CD8-positive, alpha-beta memory T cell (primary cell): ENCODE data around the gene UTP11. TPM values are rescaled to one million over a fixed set of nuclear protein-coding genes. Genes with fewer than 3 reads are reported as not detected.

Source experiments
- polyA plus RNA-seq: library from polyadenylated mRNA; unstranded; fragments of 300-500 nt; fragmentation: Illumina TruSeq; gene quantifications from one replicate; pipeline ENCODE4 v1.2.3, GENCODE V29; 2021
- total RNA-seq, 2 experiments: library from RNA; stranded (reverse); gene quantifications; one replicate each; pipeline ENCODE4 v1.2.3, GENCODE V29; 2021

UTP11 gene
- total and polyA plus RNA-seq, 3 experiments from 2014 or later, result 22.4 to 73.6 (median 73.5) TPM

Other genes starting within 250 kb of the UTP11 start
- under 1 TPM in 1 of 2 experiments, not detected in 1; 0.04 TPM for gene EPHA10, start 247.6 kb upstream of the UTP11 start, total RNA-seq
- gene EPHA10, start 247.6 kb upstream of the UTP11 start, polyA plus RNA-seq, result not detected
- 1 to 10 TPM; 8.0 to 9.0 TPM for gene MANEAL, start 218.9 kb upstream of the UTP11 start, total RNA-seq
- gene MANEAL, start 218.9 kb upstream of the UTP11 start, polyA plus RNA-seq, result 4.0 TPM
- 10 to 100 TPM; 37.7 to 39.5 TPM for gene C1orf122, start 204.9 kb upstream of the UTP11 start, total RNA-seq
- gene C1orf122, start 204.9 kb upstream of the UTP11 start, polyA plus RNA-seq, result 29.4 TPM
- 10 to 100 TPM; 72.4 to 80.8 TPM for gene YRDC, start 204.5 kb upstream of the UTP11 start, total RNA-seq
- 28.7 TPM for gene YRDC, start 204.5 kb upstream of the UTP11 start, polyA plus RNA-seq
- gene MTF1, start 153.1 kb upstream of the UTP11 start, total RNA-seq, result 10 to 100 TPM; 38.0 to 39.1 TPM
- 21.3 TPM for gene MTF1, start 153.1 kb upstream of the UTP11 start, polyA plus RNA-seq
- gene INPP5B, start 65.7 kb upstream of the UTP11 start, total RNA-seq, result 10 to 100 TPM; 24.1 to 25.1 TPM
- gene INPP5B, start 65.7 kb upstream of the UTP11 start, polyA plus RNA-seq, result 22.9 TPM
- gene SF3A3, start 22.7 kb upstream of the UTP11 start, total RNA-seq, result 100 to 1,000 TPM; 116 to 129 TPM
- 94.6 TPM for gene SF3A3, start 22.7 kb upstream of the UTP11 start, polyA plus RNA-seq
- 10 to 100 TPM; 15.4 to 17.5 TPM for gene FHL3, start 7.2 kb upstream of the UTP11 start, total RNA-seq
- 19.7 TPM for gene FHL3, start 7.2 kb upstream of the UTP11 start, polyA plus RNA-seq
- under 1 TPM; 0.44 to 0.57 TPM for gene POU3F1, start 34.1 kb downstream of the UTP11 start, total RNA-seq
- 0.09 TPM for gene POU3F1, start 34.1 kb downstream of the UTP11 start, polyA plus RNA-seq